Stimulated activated CD8-positive, alpha-beta memory T cell treated with anti-CD3 and anti-CD28 coated beads, Interleukin-7, amount 100 ng/mL, for 48 hours (primary cell): Measurements from ENCODE around the gene BLNK.
"Not testable (repeated sequence)": the region's sequence is repeated elsewhere in the genome, so short reads cannot be mapped to it uniquely, and the experiment has no call there.

Source experiments
- DNase-seq, 2 donors: peaks; one replicate each; pipeline ENCODE4 v3.0.0-alpha.2; 2020; ENCODE audit warnings: low read depth in 1 of 2; ENCODE audit errors: extremely low read depth in 1 of 2

Gene BLNK

GRCh38 chr10:96271016-96271815 is at the start of gene BLNK:
BLNK (minus strand) TSS chr10:96271569; CDS start chr10:96271398, 171 bp downstream.
- no peak for DNase-seq

- no peak for DNase-seq
Observed at GRCh38 chr10:96319754-96320474, 48.5 kb upstream of the BLNK start.

- DNase-seq: no peak
Observed at GRCh38 chr10:96317067-96317833, 45.9 kb upstream of the BLNK start.

DNA sequence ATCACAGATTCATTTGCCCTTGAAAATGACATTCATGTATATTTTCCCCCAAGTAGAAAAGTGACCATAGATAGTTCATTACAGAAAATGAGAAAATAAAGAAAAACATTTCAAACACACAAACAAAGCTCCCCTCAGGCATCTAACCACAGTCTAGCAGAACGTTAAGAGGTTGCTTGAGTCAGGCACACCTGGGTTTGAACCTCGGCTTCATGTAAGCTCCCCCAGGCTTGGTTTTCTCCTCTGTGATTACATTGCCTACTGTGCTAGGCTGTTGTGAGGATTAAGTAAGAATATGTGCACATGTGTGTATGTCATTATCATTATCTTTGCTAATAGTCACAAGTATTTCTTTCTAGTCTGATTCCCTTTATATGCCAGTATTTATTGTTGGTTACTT is 42.0 kb upstream of the BLNK start:
- DNase-seq: no peak

- DNase-seq: no peak
Observed at GRCh38 chr10:96311180-96311715, 39.9 kb upstream of the BLNK start.

DNA sequence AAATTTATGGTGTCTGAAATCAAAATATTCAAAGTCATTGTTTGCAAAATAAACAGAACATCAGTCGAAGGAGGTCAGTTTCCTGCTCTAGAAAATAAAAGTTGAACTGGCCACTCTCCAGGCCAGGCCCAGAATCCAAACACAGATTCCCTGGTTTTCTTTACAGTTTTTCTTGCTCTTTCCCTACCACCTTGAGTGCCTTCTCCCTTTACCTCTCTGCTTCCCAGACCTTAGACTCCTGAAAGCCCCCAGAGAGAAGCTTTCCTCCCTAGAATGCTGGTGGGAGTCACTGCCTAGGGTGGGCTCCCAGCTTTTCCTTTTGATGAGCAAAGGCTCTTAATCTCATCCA is 38.9 kb upstream of the BLNK start:
- no peak for DNase-seq

GRCh38 chr10:96309628-96310320 is 38.4 kb upstream of the BLNK start:
- DNase-seq: no peak

GRCh38 chr10:96308854-96309253 is 37.5 kb upstream of the BLNK start:
- not testable (repeated sequence) for DNase-seq

GRCh38 chr10:96306516-96306915 is 35.1 kb upstream of the BLNK start:
- DNase-seq: no peak

- peak in 1 of 2 donors; percentile 23 for DNase-seq
Observed at GRCh38 chr10:96305019-96305418, 33.6 kb upstream of the BLNK start.

DNA sequence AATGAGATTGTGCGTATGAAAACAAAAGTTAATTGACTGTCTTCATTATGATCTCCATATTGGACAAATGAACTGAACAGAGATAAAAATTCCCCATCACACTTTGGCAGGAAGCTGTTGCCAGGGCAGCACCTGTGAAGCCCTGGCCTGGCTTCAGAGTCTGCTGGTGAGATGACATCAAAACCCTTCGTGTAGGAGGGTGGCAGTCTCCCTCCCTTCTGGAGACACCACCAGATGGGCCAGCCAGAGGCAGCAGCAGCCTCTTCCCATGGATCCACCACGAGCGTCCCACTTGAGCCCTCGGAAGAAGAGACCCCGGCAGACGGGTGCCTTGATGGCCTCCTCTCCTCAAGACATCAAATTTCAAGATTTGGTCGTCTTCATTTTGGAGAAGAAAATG is 32.9 kb upstream of the BLNK start, which contains the start of gene DNTT:
TSS of gene DNTT (plus strand) at position 205 of the 400 bp plus-strand sequence. CDS start at position 269, 64 bp downstream.
- DNase-seq: no peak

DNA sequence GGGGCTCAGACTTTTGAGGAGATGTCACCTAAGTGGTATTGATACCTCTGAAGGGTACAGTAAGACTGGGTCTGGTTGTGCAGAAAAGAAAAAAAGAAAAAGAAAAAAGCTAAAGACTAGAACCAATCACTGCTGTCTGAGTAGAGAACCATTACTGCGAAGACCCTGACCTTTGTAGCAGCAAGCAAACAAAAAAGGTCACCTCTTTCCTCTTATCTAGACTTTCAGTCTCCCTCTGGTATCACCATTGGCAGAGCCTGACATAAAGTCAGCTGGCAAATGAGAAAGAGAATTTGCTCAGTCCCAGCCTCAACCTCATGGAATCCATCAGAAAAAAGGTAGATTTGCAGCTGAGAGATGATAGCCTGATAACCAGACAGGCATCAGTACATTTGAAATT is 30.2 kb upstream of the BLNK start:
- DNase-seq: no peak

- no peak for DNase-seq
Observed at GRCh38 chr10:96299383-96299782, 28.0 kb upstream of the BLNK start.

DNA sequence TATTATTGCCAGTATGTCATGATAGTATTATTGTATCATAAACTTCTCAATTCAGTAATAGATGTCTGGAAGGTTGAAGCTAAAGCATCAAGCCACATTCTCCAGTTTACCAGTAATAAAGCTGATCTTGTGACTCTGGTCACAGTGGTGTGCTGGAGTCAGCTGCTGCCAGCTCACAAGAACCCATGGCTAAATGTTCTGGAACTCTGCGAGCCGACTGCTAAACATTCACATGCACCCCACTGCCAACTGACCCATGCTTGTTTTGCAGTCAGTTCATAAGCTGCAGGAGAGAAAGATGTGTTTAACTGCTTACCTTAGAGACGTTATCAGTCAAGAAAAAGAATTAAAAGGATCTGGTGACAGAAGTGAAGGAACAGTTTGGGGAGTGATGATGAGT is 27.0 kb upstream of the BLNK start:
- no peak for DNase-seq

DNA sequence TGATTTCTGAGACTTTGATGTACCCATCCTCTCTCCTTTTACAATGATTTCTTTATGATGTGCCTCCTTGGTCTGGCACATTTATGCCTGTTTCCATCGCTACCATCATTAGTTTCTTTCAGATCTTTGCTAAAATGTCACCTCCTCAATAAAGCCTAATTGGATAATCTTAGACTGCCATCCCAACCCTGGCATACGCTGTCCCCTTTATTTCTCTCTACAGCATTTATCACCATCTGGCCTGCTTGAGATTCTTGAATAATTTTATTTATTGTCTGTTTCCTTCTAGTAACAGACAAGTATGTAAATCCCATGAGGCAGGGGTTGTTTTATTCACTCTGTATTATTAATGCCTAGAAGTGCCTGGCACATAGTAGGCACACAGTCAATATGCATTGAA is 26.1 kb upstream of the BLNK start:
- no peak for DNase-seq

DNA sequence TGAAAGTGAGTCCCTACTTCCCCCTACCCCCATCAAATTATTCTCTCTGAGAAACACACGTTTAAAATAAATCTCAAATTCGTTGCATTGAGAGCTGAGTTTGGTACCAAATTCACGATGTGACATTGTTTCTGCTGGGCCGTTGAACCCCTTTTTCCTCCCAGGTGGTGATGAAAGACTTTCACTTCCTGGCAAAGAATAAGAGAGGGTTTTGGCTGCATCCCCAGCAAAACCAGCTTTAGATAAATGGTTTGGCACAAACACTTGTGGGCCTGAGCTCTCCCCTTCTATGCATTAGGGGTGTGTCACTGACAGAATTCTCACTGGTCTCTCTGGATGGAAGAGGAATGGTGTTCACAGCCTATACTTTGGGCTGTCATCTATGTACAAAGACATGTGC is 24.1 kb upstream of the BLNK start:
- no peak for DNase-seq

DNA sequence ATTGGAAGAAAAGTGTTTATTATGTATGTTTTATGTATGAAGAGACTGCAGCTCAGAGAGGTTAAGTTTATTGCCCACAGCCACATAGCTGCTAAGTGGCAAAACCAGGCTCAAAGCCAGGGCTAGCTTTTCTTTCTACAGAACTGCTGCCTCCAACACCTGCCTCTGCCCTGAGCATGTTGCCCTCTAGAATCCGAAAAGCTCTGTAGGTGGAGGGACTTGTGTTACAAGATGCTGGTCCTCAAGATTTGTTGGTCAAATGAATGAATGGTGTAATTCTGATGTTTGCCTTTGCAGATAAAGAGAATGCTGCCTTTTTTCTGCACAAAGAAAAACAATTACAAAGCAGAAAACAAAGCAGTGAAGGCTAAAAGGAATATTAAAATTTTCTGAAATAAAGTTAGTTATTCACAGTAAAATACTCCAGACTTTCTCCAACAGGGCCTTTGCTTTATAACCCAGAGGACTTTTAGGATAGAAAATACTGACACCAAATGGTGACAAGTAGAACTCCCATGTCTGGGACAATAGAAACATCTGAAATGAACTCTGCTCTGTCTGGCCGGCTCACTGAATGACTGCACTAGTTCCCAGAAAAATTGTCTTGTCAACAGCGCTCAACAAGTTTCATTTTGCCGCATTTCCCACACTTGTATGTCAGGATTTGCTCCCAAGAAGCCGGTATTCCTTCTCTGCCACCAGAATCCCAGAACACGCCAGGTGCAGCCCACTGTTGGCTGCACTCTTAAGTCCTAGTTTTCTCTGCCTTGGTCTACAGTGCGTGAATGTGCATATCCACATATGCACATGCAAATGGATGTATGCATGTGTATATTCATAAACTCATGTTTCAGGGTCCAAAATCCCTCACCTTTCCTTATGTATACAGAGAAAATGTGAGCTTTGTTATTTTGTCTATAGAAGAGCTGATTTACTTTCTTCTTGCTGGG is 21.9 kb upstream of the BLNK start:
- no peak for DNase-seq

DNA sequence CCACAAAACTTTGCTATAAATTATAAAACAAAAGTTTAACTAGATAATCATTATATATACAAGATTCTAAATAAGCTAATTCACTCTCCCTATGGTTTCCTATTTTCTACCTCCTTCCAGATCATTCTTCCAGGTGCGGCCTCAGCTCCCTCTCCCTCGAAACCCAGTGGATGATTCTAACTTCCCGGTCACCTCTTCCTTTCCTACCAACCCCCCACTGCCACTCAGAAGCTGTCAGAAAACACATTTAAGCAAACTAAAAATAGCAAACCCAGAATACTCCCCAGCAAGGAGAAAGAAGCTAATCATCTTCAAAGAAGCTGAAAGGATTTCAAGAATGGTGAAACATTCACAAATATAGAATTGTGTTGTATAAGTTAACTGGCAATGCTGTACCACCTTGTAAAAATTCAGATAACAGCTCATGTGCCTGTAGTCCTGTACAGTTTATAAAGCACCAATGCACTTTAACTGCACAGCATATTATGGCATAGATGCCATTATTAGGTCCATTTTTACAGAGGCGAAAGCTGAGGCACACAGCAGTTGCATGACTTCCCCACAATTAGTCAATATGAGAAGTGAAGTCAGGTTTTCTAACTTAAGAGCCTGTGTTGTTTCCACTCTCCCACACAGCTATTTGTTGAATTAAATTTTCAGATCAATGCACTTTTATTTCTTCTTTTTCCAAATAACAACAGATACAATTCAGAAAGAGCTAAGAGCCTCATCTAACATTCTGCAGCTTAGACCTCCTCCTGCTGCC is 19.2 kb upstream of the BLNK start:
- no peak for DNase-seq
